H9 (cell line): ENCODE results near the gene NEURL2. TPM values are rescaled to one million over a fixed set of nuclear protein-coding genes. Genes with fewer than 3 reads are reported as not detected.

Experiments used
- DNase-seq: peaks from one replicate; pipeline ENCODE4 v3.0.0-alpha.2; 2017
- H2AFZ ChIP-seq: one replicate; pipeline ENCODE4 v1.6.1; 2013; ENCODE audit warnings: mild to moderate bottlenecking, low read length, control low read depth, moderate library complexity
- H2AK5ac ChIP-seq: 2 replicates; pipeline ENCODE4 v1.6.1; 2013; ENCODE audit warnings: low read length, control low read depth, mixed read lengths; ENCODE audit not compliant: insufficient read length
- H2BK120ac ChIP-seq: one replicate; pipeline ENCODE4 v1.6.1; 2013; ENCODE audit warnings: low read depth, mild to moderate bottlenecking, low read length, control low read depth, inconsistent platforms; ENCODE audit not compliant: poor library complexity, severe bottlenecking
- H2BK12ac ChIP-seq: 2 replicates; pipeline ENCODE4 v1.6.1; 2013; ENCODE audit warnings: low read length, control low read depth, mixed read lengths, low read depth; ENCODE audit not compliant: insufficient read length
- H2BK15ac ChIP-seq: 2 replicates; pipeline ENCODE4 v1.6.1; 2013; ENCODE audit warnings: low read depth, low read length, control low read depth
- H2BK20ac ChIP-seq: one replicate; pipeline ENCODE4 v1.6.1; 2013; ENCODE audit warnings: low read depth, mild to moderate bottlenecking, low read length, control low read depth, inconsistent platforms; ENCODE audit not compliant: poor library complexity, severe bottlenecking
- H2BK5ac ChIP-seq: 2 replicates; pipeline ENCODE4 v1.6.1; 2013; ENCODE audit warnings: low read length, control low read depth, mixed read lengths; ENCODE audit not compliant: insufficient read length
- H3K14ac ChIP-seq: 2 replicates; pipeline ENCODE4 v1.6.1; 2013; ENCODE audit warnings: low read length, control low read depth; ENCODE audit not compliant: insufficient read depth
- H3K18ac ChIP-seq: 2 replicates; pipeline ENCODE4 v1.6.1; 2013; ENCODE audit warnings: low read depth, mild to moderate bottlenecking, mixed read lengths, low read length, control low read depth; ENCODE audit not compliant: insufficient read length
- H3K23ac ChIP-seq: 2 replicates; pipeline ENCODE4 v1.6.1; 2013; ENCODE audit warnings: low read length, control low read depth, mixed read lengths, low read depth; ENCODE audit not compliant: insufficient read length
- H3K23me2 ChIP-seq: 2 replicates; pipeline ENCODE4 v1.6.1; 2013; ENCODE audit warnings: low read depth, mild to moderate bottlenecking, mixed read lengths, low read length, control low read depth; ENCODE audit not compliant: insufficient read length, poor library complexity, severe bottlenecking
- H3K27ac ChIP-seq: 2 replicates; pipeline ENCODE4 v1.5.1; 2013; ENCODE audit warnings: low read length, control low read depth, mixed read lengths, low read depth; ENCODE audit not compliant: insufficient read length
- H3K27me3 ChIP-seq: 2 replicates; pipeline ENCODE4 v1.6.1; 2013; ENCODE audit warnings: low read length, control low read depth, inconsistent platforms; ENCODE audit not compliant: insufficient read depth
- H3K4ac ChIP-seq: 2 replicates; pipeline ENCODE4 v1.6.1; 2013; ENCODE audit warnings: low read depth, mild to moderate bottlenecking, control low read depth, inconsistent platforms, low read length, moderate library complexity
- H3K4me1 ChIP-seq: 2 replicates; pipeline ENCODE4 v1.6.1; 2013; ENCODE audit warnings: low read length, control low read depth, inconsistent platforms; ENCODE audit not compliant: insufficient read depth
- H3K4me2 ChIP-seq: 2 replicates; pipeline ENCODE4 v1.6.1; 2013; ENCODE audit warnings: low read length, control low read depth, mixed read lengths; ENCODE audit not compliant: insufficient read length, insufficient read depth
- H3K56ac ChIP-seq: 2 replicates; pipeline ENCODE4 v1.6.1; 2013; ENCODE audit warnings: low read depth, mild to moderate bottlenecking, mixed read lengths, low read length, control low read depth; ENCODE audit not compliant: insufficient read length
- H3K79me1 ChIP-seq: 2 replicates; pipeline ENCODE4 v1.6.1; 2013; ENCODE audit warnings: low read depth, mild to moderate bottlenecking, moderate library complexity, low read length, control low read depth, inconsistent platforms; ENCODE audit not compliant: insufficient read depth, poor library complexity, severe bottlenecking
- H3K79me2 ChIP-seq: 2 replicates; pipeline ENCODE4 v1.6.1; 2013; ENCODE audit warnings: low read length, control low read depth, inconsistent platforms; ENCODE audit not compliant: insufficient read depth
- H3K9ac ChIP-seq: 2 replicates; pipeline ENCODE4 v1.6.1; 2013; ENCODE audit warnings: low read length, control low read depth, mixed read lengths; ENCODE audit not compliant: insufficient read length; ENCODE audit errors: extremely low read depth
- H3K9me3 ChIP-seq: one replicate; pipeline ENCODE4 v1.6.1; 2013; ENCODE audit warnings: low read depth, low read length, inconsistent platforms; ENCODE audit not compliant: control insufficient read depth
- H3T11ph ChIP-seq: one replicate; pipeline ENCODE4 v1.6.1; 2013; ENCODE audit warnings: mild to moderate bottlenecking, low read length, control low read depth, inconsistent platforms
- H4K20me1 ChIP-seq: one replicate; pipeline ENCODE4 v1.6.1; 2013; ENCODE audit not compliant: control insufficient read depth, insufficient read length, insufficient read depth
- H4K5ac ChIP-seq: 2 replicates; pipeline ENCODE4 v1.6.1; 2013; ENCODE audit warnings: low read depth, mild to moderate bottlenecking, mixed read lengths, low read length, control low read depth; ENCODE audit not compliant: insufficient read length
- H4K8ac ChIP-seq: replicated peaks from 2 replicates; pipeline ENCODE4 v1.6.1; 2013; ENCODE audit warnings: low read length, control low read depth, mixed read lengths, low read depth; ENCODE audit not compliant: insufficient read length
- H4K91ac ChIP-seq: 2 replicates; pipeline ENCODE4 v1.6.1; 2013; ENCODE audit warnings: low read depth, mild to moderate bottlenecking, moderate library complexity, mixed read lengths, low read length, control low read depth; ENCODE audit not compliant: insufficient read length
- H3K27ac Mint-ChIP-seq, 3 experiments: 2 replicates in 2 of 3; 3 replicates in 1 of 3; pipeline ENCODE4 v1.8.0; 2020 to 2021; ENCODE audit warnings: mixed read lengths in 3 of 3, mild to moderate bottlenecking in 1 of 3, moderate library complexity in 1 of 3
- H3K27me3 Mint-ChIP-seq: 2 replicates; pipeline ENCODE4 v1.8.0; 2021; ENCODE audit warnings: low read depth, mild to moderate bottlenecking, moderate library complexity, mixed read lengths
- H3K36me3 Mint-ChIP-seq, 3 experiments: 2 replicates in 2 of 3; 3 replicates in 1 of 3; pipeline ENCODE4 v1.8.0; 2020 to 2021; ENCODE audit warnings: low read depth in 3 of 3, mixed read lengths in 3 of 3; ENCODE audit not compliant: insufficient read depth in 1 of 3
- H3K4me1 Mint-ChIP-seq, 2 experiments: 2 replicates each; pipeline ENCODE4 v1.8.0; 2020; ENCODE audit warnings: mixed read lengths in 2 of 2
- H3K4me3 Mint-ChIP-seq, 2 experiments: 2 replicates in 1 of 2; 3 replicates in 1 of 2; pipeline ENCODE4 v1.8.0; 2020 to 2021; ENCODE audit warnings: mild to moderate bottlenecking in 2 of 2, mixed read lengths in 2 of 2, moderate library complexity in 1 of 2
- H3K9me3 Mint-ChIP-seq, 2 experiments: 2 replicates in 1 of 2; 3 replicates in 1 of 2; pipeline ENCODE4 v1.8.0; 2020; ENCODE audit warnings: mild to moderate bottlenecking in 2 of 2, mixed read lengths in 2 of 2, moderate library complexity in 1 of 2
- WGBS: extraction: QIAGEN DNeasy Blood & Tissue Kit; methylation state at CpG from one replicate; pipeline ENCODE4 v1.1.7; 2013; ENCODE audit warnings: missing lambda C conversion rate, low lambda C conversion rate, mixed read lengths; ENCODE audit not compliant: insufficient read length; ENCODE audit errors: extremely low coverage; 5-methylcytosine and 5-hydroxymethylcytosine counted together
- total RNA-seq: library from RNA; stranded (reverse); gene quantifications from 2 replicates; pipeline ENCODE4 v1.2.1, GENCODE V29; 2021
- TF ChIP-seq, protein P1 (sequence below): fragments of 200-600 bp; sonication (generic); conservative IDR thresholded peaks from 3 replicates; pipeline ENCODE4 v1.8.0; 2021; ENCODE audit warnings: antibody characterized with exemption, mild to moderate bottlenecking

Gene NEURL2
- total RNA-seq, 1 experiment from 2014 or later: 5.4 TPM

DNA sequence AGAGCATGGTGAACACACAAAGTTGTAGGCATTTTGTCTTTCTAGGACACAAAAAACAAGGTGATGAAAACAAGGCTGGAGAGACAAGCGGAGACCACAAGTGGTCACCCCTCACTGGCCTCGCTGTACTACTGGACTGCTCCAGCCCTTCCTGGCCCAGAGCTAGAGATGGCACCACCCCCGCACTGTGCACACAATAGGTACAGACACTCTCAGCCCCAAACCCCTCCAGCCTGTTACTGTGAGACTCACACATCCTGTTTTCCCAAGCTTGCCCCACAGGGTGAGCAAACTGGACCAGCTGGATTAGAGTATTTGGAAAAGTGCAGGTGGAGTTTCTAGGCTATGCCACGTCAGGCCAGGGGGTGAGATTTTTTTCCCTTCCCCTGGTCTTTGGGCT, 18.4 kb downstream of the NEURL2 start:
- no peak for DNase-seq

More for the DNA sequence above, 18.4 kb downstream of the NEURL2 start:
- Histone ChIP-seq H2BK20ac (no peak overlapping the region), H3K56ac (no peak overlapping the region), H3K14ac (no peak overlapping the region), H3K23me2 (no peaks in the 10 kb centered on the region), H3K4me2 (no peak overlapping the region), H3K18ac (no peak overlapping the region), H3K27me3 (no peaks in the 10 kb centered on the region), H3K4ac (no peak overlapping the region), H3K9me3 (no peaks in the 10 kb centered on the region), H3K9ac (no peak overlapping the region), H2BK15ac (no peak overlapping the region), H4K20me1 (no peaks in the 10 kb centered on the region), H2BK5ac (no peak overlapping the region), H3K27ac (no peak overlapping the region), H4K5ac (no peak overlapping the region), H3K79me1 (no peaks in the 10 kb centered on the region), H4K8ac (no peak overlapping the region), H3K79me2 (no peaks in the 10 kb centered on the region), H2BK120ac (no peak overlapping the region), H2BK12ac (no peak overlapping the region), H2AK5ac (no peak overlapping the region), H2AFZ (no peak overlapping the region), H3K4me1 (no peaks in the 10 kb centered on the region; the same call in 1 of the 2 replicates), H3K23ac (no peak overlapping the region), H4K91ac (no peak overlapping the region), H3T11ph (no peak overlapping the region)
- no CpG with 5 or more reads among the region's 4 CpGs for WGBS
- H3K36me3 Mint-ChIP-seq: peaks cover 0 to 8% (median 0%) of the 10 kb centered on the region in 3 experiments; a peak in 3 of 7 replicates
- H3K4me1 Mint-ChIP-seq: no peaks in the 10 kb centered on the region
- H3K27me3 Mint-ChIP-seq: no peaks in the 10 kb centered on the region
- TF ChIP-seq, protein P1, sequence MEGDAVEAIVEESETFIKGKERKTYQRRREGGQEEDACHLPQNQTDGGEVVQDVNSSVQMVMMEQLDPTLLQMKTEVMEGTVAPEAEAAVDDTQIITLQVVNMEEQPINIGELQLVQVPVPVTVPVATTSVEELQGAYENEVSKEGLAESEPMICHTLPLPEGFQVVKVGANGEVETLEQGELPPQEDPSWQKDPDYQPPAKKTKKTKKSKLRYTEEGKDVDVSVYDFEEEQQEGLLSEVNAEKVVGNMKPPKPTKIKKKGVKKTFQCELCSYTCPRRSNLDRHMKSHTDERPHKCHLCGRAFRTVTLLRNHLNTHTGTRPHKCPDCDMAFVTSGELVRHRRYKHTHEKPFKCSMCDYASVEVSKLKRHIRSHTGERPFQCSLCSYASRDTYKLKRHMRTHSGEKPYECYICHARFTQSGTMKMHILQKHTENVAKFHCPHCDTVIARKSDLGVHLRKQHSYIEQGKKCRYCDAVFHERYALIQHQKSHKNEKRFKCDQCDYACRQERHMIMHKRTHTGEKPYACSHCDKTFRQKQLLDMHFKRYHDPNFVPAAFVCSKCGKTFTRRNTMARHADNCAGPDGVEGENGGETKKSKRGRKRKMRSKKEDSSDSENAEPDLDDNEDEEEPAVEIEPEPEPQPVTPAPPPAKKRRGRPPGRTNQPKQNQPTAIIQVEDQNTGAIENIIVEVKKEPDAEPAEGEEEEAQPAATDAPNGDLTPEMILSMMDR: no peak
- H3K27ac Mint-ChIP-seq: 0 out of 7 replicates have a peak overlapping the region, but pooled peaks of 1 of the 3 experiments have one; percentile 2
- no peak overlapping the region for H3K4me3 Mint-ChIP-seq
- H3K9me3 Mint-ChIP-seq: no peaks in the 10 kb centered on the region
